HG02642 (cell line): ENCODE data around the gene ZBTB46.
"Not testable (repeated sequence)": the region's sequence is repeated elsewhere in the genome, so short reads cannot be mapped to it uniquely, and the experiment has no call there.

Experiments used
- ATAC-seq: cut with Tn5 transposase; IDR thresholded peaks from one replicate; pipeline ENCODE4 v1.9.1; 2021; ENCODE audit warnings: mild to moderate bottlenecking; ENCODE audit not compliant: unreplicated experiment, poor library complexity

ZBTB46 gene

GRCh38 chr20:63858393-63859165 is 27.5 kb upstream of the ZBTB46 start:
- ATAC-seq, result no peak

- no peak for ATAC-seq
Observed at GRCh38 chr20:63857764-63858392, 26.8 kb upstream of the ZBTB46 start.

DNA sequence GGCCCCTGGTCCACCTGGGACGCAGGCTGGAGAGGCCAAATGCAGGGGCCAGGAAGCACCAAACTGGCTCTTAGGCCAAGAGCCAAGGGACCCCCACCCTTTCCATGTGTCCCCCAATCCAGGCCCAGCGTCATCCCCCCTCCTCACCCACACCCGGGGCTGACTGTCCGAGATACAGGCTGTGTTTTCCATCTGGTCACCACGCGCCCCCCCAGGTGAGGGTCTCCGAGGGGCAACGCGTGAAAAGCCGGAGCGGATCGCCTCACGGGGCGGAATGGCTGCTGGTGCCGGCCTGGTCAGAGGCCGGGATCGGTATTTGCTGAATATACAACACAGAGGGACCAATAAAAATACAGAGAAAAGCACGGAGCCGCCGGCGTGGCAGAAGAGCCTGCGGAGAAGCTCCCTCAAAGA is 25.0 kb upstream of the ZBTB46 start:
- no peak for ATAC-seq

- ATAC-seq, result no peak
Observed at GRCh38 chr20:63855363-63856097, 24.5 kb upstream of the ZBTB46 start.

DNA sequence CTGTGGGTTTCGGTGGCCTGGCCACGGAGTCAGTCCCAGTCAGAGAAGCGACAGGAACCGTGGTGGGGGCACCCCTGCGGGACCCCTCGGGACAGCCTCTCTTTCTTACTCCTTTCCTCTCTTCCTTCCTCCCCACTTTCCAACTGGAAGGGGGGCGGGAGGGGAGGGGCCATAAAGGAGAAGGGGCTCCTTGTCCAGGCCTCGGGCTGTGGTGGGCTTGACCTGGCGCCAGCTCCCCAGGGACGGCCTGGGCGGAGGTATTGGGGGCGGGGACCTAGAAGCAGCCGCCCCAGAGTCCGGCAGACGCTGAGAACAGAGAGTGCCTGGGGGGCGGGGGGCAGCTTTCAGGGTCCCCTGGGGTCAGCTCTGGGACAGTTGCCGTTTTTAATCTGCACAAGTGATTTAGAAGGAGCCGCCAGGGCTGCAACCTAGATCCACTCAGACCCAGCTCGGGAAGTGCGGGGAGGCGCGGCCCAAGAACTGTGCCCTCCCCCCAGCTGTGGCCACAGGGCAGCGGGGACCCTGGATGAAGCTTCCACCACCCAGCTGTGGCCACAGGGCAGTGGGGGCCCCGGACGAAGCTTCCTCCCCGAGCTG is 23.8 kb upstream of the ZBTB46 start:
- no peak for ATAC-seq

GRCh38 chr20:63854069-63854765 is 23.2 kb upstream of the ZBTB46 start:
- no peak for ATAC-seq

DNA sequence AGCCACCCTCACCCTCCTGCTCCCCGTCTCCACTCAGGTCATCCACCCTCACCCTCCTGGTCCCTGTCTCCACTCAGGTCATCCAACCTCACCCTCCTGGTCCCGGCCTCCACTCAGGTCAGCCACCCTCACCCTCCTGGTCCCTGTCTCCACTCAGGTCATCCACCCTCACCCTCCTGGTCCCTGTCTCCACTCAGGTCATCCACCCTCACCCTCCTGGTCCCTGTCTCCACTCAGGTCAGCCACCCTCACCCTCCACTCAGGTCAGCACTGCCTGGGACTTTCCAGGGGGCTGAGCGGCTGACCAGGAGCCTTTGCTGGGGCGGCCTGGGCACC is 22.6 kb upstream of the ZBTB46 start:
- not testable (repeated sequence) for ATAC-seq

DNA sequence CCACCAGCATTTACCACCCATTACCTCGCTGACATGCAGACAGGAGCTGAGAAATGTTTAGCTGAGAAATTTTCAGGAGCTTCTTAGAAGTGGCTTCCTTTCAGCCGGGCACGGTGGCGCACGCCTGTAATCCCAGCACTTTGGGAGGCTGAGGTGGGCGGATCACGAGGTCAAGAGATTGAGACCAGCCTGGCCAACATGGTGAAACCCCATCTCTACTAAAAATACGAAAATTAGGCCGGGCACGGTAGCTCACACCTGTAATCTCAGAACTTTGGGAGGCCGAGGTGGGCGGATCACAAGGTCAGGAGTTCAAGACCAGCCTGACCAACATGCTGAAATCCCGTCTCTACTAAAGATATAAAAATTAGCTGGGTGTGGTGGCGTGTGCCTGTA is 20.5 kb upstream of the ZBTB46 start:
- not testable (repeated sequence) for ATAC-seq

GRCh38 chr20:63850689-63851547 is 19.9 kb upstream of the ZBTB46 start:
- ATAC-seq, result peak; percentile 71

GRCh38 chr20:63848003-63848911 is 17.2 kb upstream of the ZBTB46 start:
- ATAC-seq, result no peak

GRCh38 chr20:63847237-63848002 is 16.4 kb upstream of the ZBTB46 start:
- ATAC-seq, result no peak

- ATAC-seq, result no peak
Observed at GRCh38 chr20:63846888-63847236, 15.8 kb upstream of the ZBTB46 start.

- no peak for ATAC-seq
Observed at GRCh38 chr20:63846128-63846771, 15.2 kb upstream of the ZBTB46 start.

DNA sequence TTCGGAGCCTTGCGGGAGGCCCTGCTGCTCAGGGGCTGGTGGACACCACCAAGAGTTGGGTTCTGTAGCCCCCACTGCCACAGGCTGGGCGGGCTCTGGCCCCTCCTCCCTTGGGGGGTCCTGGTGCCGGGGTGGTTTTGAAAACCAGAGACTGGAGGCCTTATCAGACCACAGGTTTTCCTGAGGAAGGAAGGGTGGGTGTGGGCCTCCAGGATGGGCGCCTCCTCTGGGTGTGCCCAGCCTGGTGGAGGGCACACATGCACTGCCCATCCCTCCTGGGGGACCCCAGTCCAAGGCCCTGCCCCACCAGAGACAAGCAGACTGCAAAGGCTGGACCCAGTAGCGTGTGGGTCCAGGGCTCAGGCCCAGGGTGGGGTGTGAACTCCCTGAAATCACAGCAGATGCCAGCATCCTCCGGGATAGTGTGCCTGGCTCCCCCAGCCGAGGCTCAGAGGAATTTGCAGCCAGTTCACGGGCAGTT is 13.5 kb upstream of the ZBTB46 start:
- ATAC-seq, result no peak

DNA sequence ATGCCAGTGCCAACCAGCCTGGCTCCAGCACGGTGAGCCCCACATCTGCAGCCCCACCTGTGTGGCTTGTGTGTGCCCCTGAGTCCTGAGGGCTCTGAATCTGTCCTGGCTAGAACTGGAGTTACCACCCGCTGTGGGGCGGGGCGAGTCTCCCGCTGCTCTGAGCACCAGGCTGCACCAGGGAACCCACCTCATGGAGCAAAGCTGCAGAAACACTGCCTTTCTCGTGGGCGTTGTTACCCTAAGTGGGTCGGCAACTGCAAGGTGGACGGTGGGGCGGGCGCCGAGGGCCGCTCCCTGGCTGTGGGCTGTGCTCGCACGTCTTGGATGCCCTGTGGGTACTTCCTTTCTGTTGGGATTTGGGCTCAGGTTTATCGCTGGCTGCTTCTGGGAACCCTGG is 12.7 kb upstream of the ZBTB46 start:
- ATAC-seq, result no peak

GRCh38 chr20:63843222-63843621 is 12.2 kb upstream of the ZBTB46 start:
- no peak for ATAC-seq

DNA sequence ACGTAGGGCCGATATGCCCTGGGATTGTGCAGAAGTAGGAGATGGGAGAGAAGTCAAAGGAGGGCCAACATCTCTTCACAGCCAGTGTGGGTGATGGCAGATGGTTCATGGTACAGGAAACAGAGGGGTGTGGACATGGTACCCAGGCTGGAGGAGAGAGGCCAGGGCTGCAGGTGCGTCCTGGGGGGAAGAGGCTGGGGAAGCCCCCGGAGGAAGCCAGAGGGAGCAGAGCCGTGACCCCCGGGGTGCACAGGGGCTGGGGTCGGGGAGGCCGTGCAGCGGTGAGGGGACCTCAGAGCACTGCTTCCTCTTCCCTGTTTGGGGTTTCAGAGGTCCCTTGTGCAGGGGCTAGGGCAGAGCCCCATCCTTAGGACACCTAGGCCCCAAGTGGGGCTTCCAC is 11.2 kb upstream of the ZBTB46 start:
- ATAC-seq, result no peak
